B cell (primary cell): Measurements from ENCODE around the gene ZSWIM2. TPM values are rescaled to one million over a fixed set of nuclear protein-coding genes. Genes with fewer than 3 reads are reported as not detected.

Source experiments
- ATAC-seq: fragments of 200-7000 bp; cut with Tn5 transposase; one replicate; pipeline ENCODE4 v1.10.0; 2021; ENCODE audit warnings: low read depth, mild to moderate bottlenecking, moderate number of reproducible peaks, moderate library complexity
- CTCF ChIA-PET: fragments of 350-600 bp; sonication (Branson Sonifier 250); formaldehyde crosslinking; loops from one replicate; lab custom pipeline; 2021; ENCODE audit warnings: antibody characterized with exemption, inconsistent platforms; lab: Charles Lee
- POLR2A ChIA-PET: fragments of 350-600 bp; sonication (Branson Sonifier 250); formaldehyde crosslinking; loops from one replicate; lab custom pipeline; 2021; ENCODE audit warnings: antibody characterized with exemption; lab: Charles Lee
- DNase-seq: peaks from one replicate; pipeline ENCODE4 v3.0.0; 2013
- H2AFZ ChIP-seq: 2 replicates; pipeline ENCODE4 v1.6.1; 2012; ENCODE audit warnings: mild to moderate bottlenecking, low read depth, low read length; ENCODE audit not compliant: insufficient read depth, poor library complexity, severe bottlenecking
- H3K27ac ChIP-seq, 2 donors: 1 replicate in 1 of 2; 2 replicates in 1 of 2; pipeline ENCODE4 v1.5.1; 2012 to 2013; ENCODE audit warnings: low read length in 2 of 2, mild to moderate bottlenecking in 2 of 2, moderate library complexity in 1 of 2
- H3K27me3 ChIP-seq, 4 experiments: fragments of 200-600 bp in 1 of 4; sonication (generic) in 1 of 4; replicated peaks in 1 of 4; 1 replicate in 2 of 4; 2 replicates in 2 of 4; pipeline versions ENCODE4 v1.6.1 to v1.7.0; 2013 to 2016; ENCODE audit warnings: low read length in 3 of 4, mild to moderate bottlenecking in 2 of 4, mixed read lengths in 1 of 4, moderate library complexity in 1 of 4; ENCODE audit not compliant: insufficient read depth in 4 of 4, control insufficient read depth in 3 of 4; ENCODE audit errors: control extremely low read depth in 1 of 4
- H3K36me3 ChIP-seq, 2 experiments: replicated peaks in 1 of 2; 1 replicate in 1 of 2; 2 replicates in 1 of 2; pipeline versions ENCODE4 v1.6.1 to v1.7.1; 2013; ENCODE audit warnings: low read length in 1 of 2; ENCODE audit not compliant: insufficient read depth in 2 of 2, control insufficient read depth in 1 of 2; ENCODE audit errors: control extremely low read depth in 1 of 2, extremely low read depth in 1 of 2
- H3K4me1 ChIP-seq, 2 donors: fragments of 200-600 bp in 1 of 2; sonication (generic) in 1 of 2; 1 replicate in 1 of 2; 2 replicates in 1 of 2; pipeline versions ENCODE4 v1.5.1 to v1.6.1; 2013 to 2017; ENCODE audit warnings: low read length in 2 of 2; ENCODE audit not compliant: control insufficient read depth in 2 of 2, insufficient read depth in 2 of 2
- H3K4me2 ChIP-seq: replicated peaks from 2 replicates; pipeline ENCODE3; 2012; ENCODE audit warnings: mild to moderate bottlenecking, low read depth, low read length; ENCODE audit not compliant: poor library complexity, severe bottlenecking
- H3K4me3 ChIP-seq, 5 experiments: fragments of 200-600 bp in 1 of 5; sonication (generic) in 1 of 5; 1 replicate in 3 of 5; 2 replicates in 2 of 5; pipeline versions ENCODE4 v1.5.1 to v1.7.0; 2011 to 2016; ENCODE audit warnings: low read length in 4 of 5, mild to moderate bottlenecking in 4 of 5, low read depth in 2 of 5, control low read depth in 1 of 5, moderate library complexity in 1 of 5; ENCODE audit not compliant: insufficient read depth in 1 of 5; ENCODE audit errors: control extremely low read depth in 1 of 5, extremely low read depth in 1 of 5
- H3K79me2 ChIP-seq: fragments of 200-600 bp; sonication (generic); one replicate; pipeline ENCODE4 v1.6.0; 2016; ENCODE audit warnings: low read length; ENCODE audit not compliant: control insufficient read depth, insufficient read depth
- H3K9ac ChIP-seq: fragments of 200-600 bp; sonication (generic); 2 replicates; pipeline ENCODE4 v1.6.1; 2017; ENCODE audit warnings: mild to moderate bottlenecking, low read length, moderate library complexity
- H3K9me3 ChIP-seq, 3 donors: one replicate each; pipeline versions ENCODE4 v1.6.1 to v1.7.1; 2013; ENCODE audit warnings: low read length in 2 of 3; ENCODE audit not compliant: control insufficient read depth in 2 of 3, insufficient read depth in 1 of 3; ENCODE audit errors: control extremely low read depth in 1 of 3
- H4K20me1 ChIP-seq: 2 replicates; pipeline ENCODE4 v1.6.0; 2012; ENCODE audit warnings: mild to moderate bottlenecking, low read length; ENCODE audit not compliant: insufficient read depth, control insufficient read depth, poor library complexity, severe bottlenecking
- H3K27ac Mint-ChIP-seq: one replicate; pipeline ENCODE4 v1.8.0; 2021; ENCODE audit warnings: mixed read lengths
- H3K27me3 Mint-ChIP-seq: one replicate; pipeline ENCODE4 v1.8.0; 2021; ENCODE audit warnings: mixed read lengths
- H3K4me1 Mint-ChIP-seq: one replicate; pipeline ENCODE4 v1.8.0; 2021; ENCODE audit warnings: mixed read lengths
- H3K4me3 Mint-ChIP-seq: one replicate; pipeline ENCODE4 v1.8.0; 2021; ENCODE audit warnings: mixed read lengths
- H3K9me3 Mint-ChIP-seq: one replicate; pipeline ENCODE4 v1.8.0; 2022; ENCODE audit warnings: mixed read lengths; ENCODE audit not compliant: insufficient read depth
- CTCF ChIP-seq: fragments of 200-600 bp; IDR thresholded peaks from one replicate; pipeline ENCODE4 v1.8.0; 2022; ENCODE audit warnings: antibody characterized with exemption, mild to moderate bottlenecking
- EZH2 ChIP-seq: IDR thresholded peaks from 2 replicates; pipeline ENCODE4 v1.6.1; 2012; ENCODE audit warnings: borderline replicate concordance, low read depth, mild to moderate bottlenecking, moderate library complexity, low read length; ENCODE audit not compliant: insufficient read depth, poor library complexity, severe bottlenecking
- WGBS: methylation state at CpG from one replicate; pipeline ENCODE4 v1.1.5; 2013; ENCODE audit warnings: missing lambda C conversion rate; ENCODE audit not compliant: insufficient coverage; 5-methylcytosine and 5-hydroxymethylcytosine counted together
- intact Hi-C: fragments of 100-400 bp; cut with micrococcal nuclease; formaldehyde crosslinking; loops from one replicate; pipeline ENCODE4 v1.10.0; 2022
- polyA plus RNA-seq: library from polyadenylated mRNA; depleted of rRNA; stranded (reverse); fragments of >200 nt; gene quantifications from 2 replicates; pipeline ENCODE4 v1.2.3, GENCODE V29; 2012
- total RNA-seq, 2 donors: library from RNA; stranded (reverse); fragments of 120-200 nt in 1 of 2; gene quantifications; 1 replicate in 1 of 2; 2 replicates in 1 of 2; pipeline versions ENCODE4 v1.2.3 to v1.2.4, GENCODE V29; 2013 to 2022

The ZSWIM2 gene
- total and polyA plus RNA-seq, 2 donors (not counting 1 experiment from before 2014, with no cell fraction given) = not detected

GRCh38 chr2:186842373-186842772 lies 6.6 kb downstream of the ZSWIM2 start:
- Histone ChIP-seq H4K20me1 (no peaks in the 10 kb centered on the region), H2AFZ (no peak overlapping the region), H3K4me2 (no peak overlapping the region), H3K27me3 (no peaks in the 10 kb centered on the region), H3K9ac (no peak overlapping the region), H3K27ac (no peak overlapping the region), H3K36me3 (no peaks in the 10 kb centered on the region), H3K9me3 (no peaks in the 10 kb centered on the region), H3K4me1 (no peaks in the 10 kb centered on the region), H3K79me2 (no peaks in the 10 kb centered on the region), H3K4me3 (no peak overlapping the region)
- H3K27me3 Mint-ChIP-seq = no peaks in the 10 kb centered on the region
- POLR2A ChIA-PET = no interaction called here
- DNase-seq (no peak), ATAC-seq (no peak)
- no peaks in the 10 kb centered on the region for H3K4me1 Mint-ChIP-seq
- CTCF ChIA-PET = no interaction called here
- H3K27ac Mint-ChIP-seq = no peak overlapping the region
- no peaks in the 10 kb centered on the region for H3K9me3 Mint-ChIP-seq
- H3K4me3 Mint-ChIP-seq = no peak overlapping the region
- WGBS = no CpG with 5 or more reads among the region's 3 CpGs
- TF ChIP-seq CTCF = no peak
- TF ChIP-seq EZH2 = no peak
- intact Hi-C loops = no loop called here

GRCh38 chr2:186841940-186842339 lies 7.0 kb downstream of the ZSWIM2 start:
- no peak overlapping the region for H3K4me3 Mint-ChIP-seq
- Histone ChIP-seq H3K9ac (no peak overlapping the region), H2AFZ (no peak overlapping the region), H3K36me3 (no peaks in the 10 kb centered on the region), H3K9me3 (no peaks in the 10 kb centered on the region), H3K4me1 (no peaks in the 10 kb centered on the region), H3K4me2 (no peak overlapping the region), H3K79me2 (no peaks in the 10 kb centered on the region), H3K27me3 (no peaks in the 10 kb centered on the region), H4K20me1 (no peaks in the 10 kb centered on the region), H3K27ac (no peak overlapping the region), H3K4me3 (no peak overlapping the region)
- no CpG with 5 or more reads among the region's 3 CpGs for WGBS
- no peak for DNase-seq
- no peaks in the 10 kb centered on the region for H3K9me3 Mint-ChIP-seq
- ATAC-seq = no peak
- intact Hi-C loops = no loop called here
- CTCF ChIA-PET = no interaction called here
- H3K4me1 Mint-ChIP-seq = no peaks in the 10 kb centered on the region
- no peak overlapping the region for H3K27ac Mint-ChIP-seq
- POLR2A ChIA-PET = no interaction called here
- no peaks in the 10 kb centered on the region for H3K27me3 Mint-ChIP-seq
- TF ChIP-seq EZH2 (no peak), CTCF (no peak)
